ENCODE measurements around the gene ITPK1. TPM values are rescaled to one million over a fixed set of nuclear protein-coding genes. Genes with fewer than 3 reads are reported as not detected.

ITPK1 gene
- total RNA-seq, 1 experiment from 2014 or later: 75.1 TPM

- H3K36me3 ChIP-seq (replicated peaks; ENCODE audit: control insufficient read depth, insufficient read depth, low read length): no peaks in the 10 kb centered on the region; the same call in 1 of the 2 replicates
- no peak for DNase-seq
- H3K4me3 ChIP-seq (ENCODE audit: insufficient read depth, low read depth, low read length): no peak overlapping the region
- H3K27me3 ChIP-seq (ENCODE audit: control insufficient read depth, insufficient read depth, low read length): no peaks in the 10 kb centered on the region
These were observed 95.8 kb downstream of the ITPK1 start for GRCh38 chr14:93019970-93020369.

DNA sequence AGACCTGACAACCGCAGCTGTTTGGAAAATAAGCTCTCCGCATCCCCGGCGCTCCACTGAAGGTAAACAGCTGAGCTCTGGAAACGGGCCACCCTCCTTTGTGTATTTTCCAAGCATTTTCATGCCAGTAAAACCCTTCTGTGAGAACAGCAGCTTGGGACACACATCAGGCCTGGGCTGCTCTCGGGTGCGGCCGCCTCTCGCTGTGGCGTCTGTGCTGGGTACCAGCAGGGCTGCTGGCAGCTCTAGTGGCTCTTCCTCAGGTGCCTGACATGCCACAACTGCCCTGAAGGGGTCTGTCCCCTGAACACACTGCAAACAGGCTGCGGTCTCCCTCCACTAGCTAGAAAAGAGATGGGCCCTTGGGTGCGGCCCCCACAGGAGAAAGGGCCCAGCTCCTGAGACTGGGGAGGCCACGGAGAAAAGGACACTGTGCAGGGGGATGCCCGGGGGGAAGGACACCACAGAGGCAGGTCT, 96.3 kb downstream of the ITPK1 start:
- H3K4me3 ChIP-seq (ENCODE audit: insufficient read depth, low read depth, low read length): no peak overlapping the region
- H3K27me3 ChIP-seq (ENCODE audit: control insufficient read depth, insufficient read depth, low read length): no peaks in the 10 kb centered on the region
- no peaks in the 10 kb centered on the region; the same call in 1 of the 2 replicates for H3K36me3 ChIP-seq (replicated peaks; ENCODE audit: control insufficient read depth, insufficient read depth, low read length)
- no peak for DNase-seq

DNA sequence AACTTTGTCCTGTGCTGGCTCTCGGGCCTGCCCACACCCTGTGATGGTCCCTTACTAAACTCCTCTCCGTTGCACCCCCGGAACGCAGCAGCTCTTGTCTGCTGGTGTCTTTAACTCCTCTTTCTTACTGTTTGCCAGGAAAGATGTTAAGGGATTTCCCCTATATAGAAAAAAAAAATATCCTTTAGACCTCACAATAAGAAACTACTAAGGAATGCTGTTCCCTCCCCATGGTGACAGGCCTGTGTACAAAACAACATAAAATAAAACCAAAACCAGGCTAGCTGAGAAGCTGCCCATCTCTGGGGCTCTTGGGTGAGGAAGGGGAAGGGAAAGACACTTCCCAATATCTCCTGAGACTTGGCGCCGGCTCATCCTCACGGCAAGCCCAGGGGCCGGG, 97.4 kb downstream of the ITPK1 start:
- Histone ChIP-seq H3K27me3 (ENCODE audit: control insufficient read depth, insufficient read depth, low read length) (no peaks in the 10 kb centered on the region), H3K4me3 (ENCODE audit: insufficient read depth, low read depth, low read length) (no peak overlapping the region), H3K36me3 (replicated peaks; ENCODE audit: control insufficient read depth, insufficient read depth, low read length) (no peaks in the 10 kb centered on the region; the same call in 1 of the 2 replicates)
- DNase-seq: no peak

DNA sequence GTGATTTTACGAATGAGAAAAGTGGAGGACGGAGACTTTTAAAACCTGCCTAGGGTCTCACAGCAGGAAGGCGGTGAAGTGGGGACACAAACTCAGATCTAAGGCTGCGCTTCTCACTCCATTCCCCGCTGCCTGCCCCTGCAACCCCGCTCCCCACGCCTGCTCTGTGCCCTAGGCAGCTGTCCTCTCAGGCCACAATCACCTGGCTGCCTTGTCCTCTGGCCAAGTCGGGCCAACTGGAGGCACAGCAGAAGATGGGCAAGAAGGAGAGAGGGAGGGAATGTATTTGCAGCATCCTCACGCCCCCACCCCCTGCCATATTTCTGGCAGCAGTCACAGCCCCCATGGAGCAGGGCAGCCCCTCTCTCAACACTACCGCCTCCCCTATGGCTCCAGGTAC, 97.8 kb downstream of the ITPK1 start:
- Histone ChIP-seq H3K27me3 (ENCODE audit: control insufficient read depth, insufficient read depth, low read length) (no peaks in the 10 kb centered on the region), H3K4me3 (ENCODE audit: insufficient read depth, low read depth, low read length) (no peak overlapping the region), H3K36me3 (replicated peaks; ENCODE audit: control insufficient read depth, insufficient read depth, low read length) (no peaks in the 10 kb centered on the region; the same call in 1 of the 2 replicates)
- no peak for DNase-seq

GRCh38 chr14:93017301-93017797, 98.4 kb downstream of the ITPK1 start:
- no peak for DNase-seq
- H3K36me3 ChIP-seq (replicated peaks; ENCODE audit: control insufficient read depth, insufficient read depth, low read length): no peaks in the 10 kb centered on the region; the same call in 1 of the 2 replicates
- H3K4me3 ChIP-seq (ENCODE audit: insufficient read depth, low read depth, low read length): no peak overlapping the region
- H3K27me3 ChIP-seq (ENCODE audit: control insufficient read depth, insufficient read depth, low read length): no peaks in the 10 kb centered on the region

GRCh38 chr14:93016275-93016845, 99.4 kb downstream of the ITPK1 start:
- no peaks in the 10 kb centered on the region for H3K27me3 ChIP-seq (ENCODE audit: control insufficient read depth, insufficient read depth, low read length)
- DNase-seq: no peak
- no peaks in the 10 kb centered on the region; the same call in 1 of the 2 replicates for H3K36me3 ChIP-seq (replicated peaks; ENCODE audit: control insufficient read depth, insufficient read depth, low read length)
- H3K4me3 ChIP-seq (ENCODE audit: insufficient read depth, low read depth, low read length): no peak overlapping the region

GRCh38 chr14:93015505-93015904, 100.2 kb downstream of the ITPK1 start:
- Histone ChIP-seq H3K27me3 (ENCODE audit: control insufficient read depth, insufficient read depth, low read length) (no peaks in the 10 kb centered on the region), H3K4me3 (ENCODE audit: insufficient read depth, low read depth, low read length) (no peak overlapping the region), H3K36me3 (replicated peaks; ENCODE audit: control insufficient read depth, insufficient read depth, low read length) (no peaks in the 10 kb centered on the region; the same call in 1 of the 2 replicates)
- DNase-seq: no peak

DNA sequence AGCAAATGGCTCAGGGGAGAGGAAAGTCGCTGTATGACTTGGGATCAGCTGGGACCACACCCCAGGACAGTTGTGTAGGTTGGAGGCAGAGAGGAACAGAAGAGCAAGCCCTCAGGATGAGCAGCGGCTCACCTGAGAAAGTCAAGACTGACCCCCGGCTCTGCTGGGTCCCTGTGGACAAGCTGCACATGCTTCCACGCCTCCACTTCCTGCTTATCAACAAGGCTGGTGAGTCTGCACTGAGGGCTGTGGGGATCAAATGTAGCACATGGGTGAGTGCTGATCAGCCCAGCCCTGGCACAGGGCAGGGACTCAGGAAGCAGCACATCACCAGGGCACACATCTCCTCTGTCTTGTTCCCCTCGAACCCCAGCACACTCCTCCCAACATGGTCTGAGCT, 100.7 kb downstream of the ITPK1 start:
- no peaks in the 10 kb centered on the region; the same call in 1 of the 2 replicates for H3K36me3 ChIP-seq (replicated peaks; ENCODE audit: control insufficient read depth, insufficient read depth, low read length)
- H3K27me3 ChIP-seq (ENCODE audit: control insufficient read depth, insufficient read depth, low read length): no peaks in the 10 kb centered on the region
- no peak for DNase-seq
- no peak overlapping the region for H3K4me3 ChIP-seq (ENCODE audit: insufficient read depth, low read depth, low read length)

- no peak for DNase-seq
- no peaks in the 10 kb centered on the region; the same call in 1 of the 2 replicates for H3K36me3 ChIP-seq (replicated peaks; ENCODE audit: control insufficient read depth, insufficient read depth, low read length)
- H3K4me3 ChIP-seq (ENCODE audit: insufficient read depth, low read depth, low read length): no peak overlapping the region
- H3K27me3 ChIP-seq (ENCODE audit: control insufficient read depth, insufficient read depth, low read length): no peaks in the 10 kb centered on the region
These were observed 101.4 kb downstream of the ITPK1 start for GRCh38 chr14:93014058-93015023.

DNA sequence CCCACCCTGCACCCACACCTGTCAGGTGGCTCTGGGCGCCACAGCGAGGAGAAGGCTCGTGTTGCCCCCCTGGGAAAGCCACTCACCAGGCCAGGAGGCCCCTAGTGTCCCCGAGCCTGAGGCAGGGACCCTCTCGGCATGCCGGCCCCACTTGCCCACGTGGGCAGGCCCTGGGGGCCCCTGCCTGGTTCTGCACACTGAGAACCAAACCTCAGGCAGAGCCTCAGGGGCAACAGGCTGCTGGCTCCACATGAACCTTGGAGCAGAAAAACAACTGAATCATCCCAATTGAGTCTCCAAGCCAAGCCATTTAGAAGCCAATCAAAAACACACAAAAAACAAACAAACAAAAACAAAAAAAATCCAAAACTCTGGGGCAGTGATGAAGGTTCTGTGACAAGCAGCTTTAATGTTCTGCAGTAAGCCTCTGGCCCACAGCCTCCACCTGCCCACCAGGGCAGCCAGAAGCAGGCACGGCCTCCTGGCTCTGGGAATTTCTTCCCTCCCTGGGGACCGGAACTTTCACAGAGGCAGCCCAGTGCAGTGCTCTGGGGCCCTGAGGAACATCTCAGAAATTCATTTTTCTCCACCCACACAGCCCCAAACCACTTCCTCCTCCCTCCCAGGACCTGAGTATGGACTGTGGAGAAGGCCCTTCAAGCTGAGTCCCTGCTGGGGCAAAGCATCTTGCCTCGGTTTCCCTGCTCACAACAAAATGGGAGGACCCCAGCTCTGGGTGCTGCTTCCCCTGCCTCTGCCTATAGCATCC, 102.6 kb downstream of the ITPK1 start:
- DNase-seq: no peak
- H3K27me3 ChIP-seq (ENCODE audit: control insufficient read depth, insufficient read depth, low read length): no peaks in the 10 kb centered on the region
- no peaks in the 10 kb centered on the region; the same call in 1 of the 2 replicates for H3K36me3 ChIP-seq (replicated peaks; ENCODE audit: control insufficient read depth, insufficient read depth, low read length)
- no peak overlapping the region for H3K4me3 ChIP-seq (ENCODE audit: insufficient read depth, low read depth, low read length)

GRCh38 chr14:93012506-93012905, 103.2 kb downstream of the ITPK1 start:
- no peak for DNase-seq
- no peak overlapping the region for H3K4me3 ChIP-seq (ENCODE audit: insufficient read depth, low read depth, low read length)
- H3K27me3 ChIP-seq (ENCODE audit: control insufficient read depth, insufficient read depth, low read length): no peaks in the 10 kb centered on the region
- H3K36me3 ChIP-seq (replicated peaks; ENCODE audit: control insufficient read depth, insufficient read depth, low read length): no peaks in the 10 kb centered on the region; the same call in 1 of the 2 replicates

DNA sequence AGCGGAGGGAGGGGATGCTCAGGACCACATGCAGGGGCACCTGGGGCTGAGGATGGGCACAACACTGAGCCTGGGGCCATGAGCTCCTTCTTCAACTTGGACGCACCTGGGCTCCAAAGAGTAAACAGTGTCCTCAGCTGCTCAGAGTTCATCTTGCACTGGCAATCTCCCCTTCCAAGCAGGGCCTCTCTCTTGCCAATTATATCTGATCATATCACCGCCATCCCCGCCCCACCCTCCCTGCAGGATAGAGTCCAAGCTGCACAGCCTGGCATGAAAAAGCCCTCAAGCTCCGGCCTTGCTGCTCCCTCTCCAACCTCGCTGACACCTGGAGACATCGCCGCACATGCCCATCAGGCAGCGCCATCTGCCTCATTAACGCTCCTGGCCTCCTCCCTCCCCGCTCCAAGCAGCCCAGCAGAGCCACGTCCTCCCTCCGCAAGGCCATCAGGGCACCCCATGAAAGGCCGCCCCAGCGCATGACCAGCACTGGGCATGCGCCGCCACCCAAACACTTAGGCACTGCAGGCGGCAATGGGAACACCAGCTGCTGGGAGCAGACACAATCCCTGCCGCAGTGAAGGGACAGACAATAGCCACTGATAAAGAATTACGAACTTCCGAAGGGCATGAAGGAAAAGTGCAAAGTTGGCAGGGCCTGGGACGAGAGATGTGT, 103.9 kb downstream of the ITPK1 start:
- no peak overlapping the region for H3K4me3 ChIP-seq (ENCODE audit: insufficient read depth, low read depth, low read length)
- no peaks in the 10 kb centered on the region for H3K27me3 ChIP-seq (ENCODE audit: control insufficient read depth, insufficient read depth, low read length)
- no peak for DNase-seq
- no peaks in the 10 kb centered on the region; the same call in 1 of the 2 replicates for H3K36me3 ChIP-seq (replicated peaks; ENCODE audit: control insufficient read depth, insufficient read depth, low read length)

DNA sequence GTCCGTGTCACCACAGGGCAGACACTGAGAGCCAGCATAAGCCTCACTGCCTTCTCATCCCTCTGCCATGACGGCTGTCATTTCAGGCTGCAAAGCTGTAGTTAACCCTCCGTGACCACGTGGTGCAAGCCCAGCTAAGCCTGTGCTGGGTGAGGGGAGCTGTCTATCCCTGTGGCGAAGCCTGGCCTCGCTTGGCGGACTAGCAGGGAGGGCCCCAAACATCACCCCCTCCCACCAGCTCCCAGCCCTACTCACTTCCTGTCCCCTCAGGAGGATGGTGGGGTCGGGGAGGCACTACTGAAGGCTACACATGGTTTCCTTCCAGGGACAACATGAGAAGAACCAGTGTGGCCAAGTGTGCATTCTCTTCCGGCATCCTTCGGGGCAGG, 104.6 kb downstream of the ITPK1 start:
- no peak overlapping the region for H3K4me3 ChIP-seq (ENCODE audit: insufficient read depth, low read depth, low read length)
- H3K36me3 ChIP-seq (replicated peaks; ENCODE audit: control insufficient read depth, insufficient read depth, low read length): no peaks in the 10 kb centered on the region; the same call in 1 of the 2 replicates
- no peak for DNase-seq
- no peaks in the 10 kb centered on the region for H3K27me3 ChIP-seq (ENCODE audit: control insufficient read depth, insufficient read depth, low read length)
